NCI-H1092 treated with DMSO at 0.1 percent for 48 hours (cell line): ENCODE data around the gene TNP1.

ENCODE experiments used
- DNase-seq: peaks from one replicate; lab custom pipeline; 2025; lab: John Stamatoyannopoulos, UW

TNP1 gene

GRCh38 chr2:216873573-216873972, 13.7 kb upstream of the TNP1 start:
- no peak for DNase-seq

GRCh38 chr2:216872624-216873023, 12.8 kb upstream of the TNP1 start:
- no peak for DNase-seq

GRCh38 chr2:216872040-216872439, 12.2 kb upstream of the TNP1 start:
- no peak for DNase-seq

- DNase-seq = no peak
These were observed 11.6 kb upstream of the TNP1 start for GRCh38 chr2:216871333-216871934.

- DNase-seq = no peak
These were observed 10.9 kb upstream of the TNP1 start for GRCh38 chr2:216870508-216871332.

GRCh38 chr2:216866515-216867095, 6.7 kb upstream of the TNP1 start:
- DNase-seq = no peak

- DNase-seq = no peak
These were observed 5.8 kb upstream of the TNP1 start for GRCh38 chr2:216865658-216866057.

- no peak for DNase-seq
These were observed 4.1 kb upstream of the TNP1 start for GRCh38 chr2:216863946-216864345.

- peak; percentile 60 for DNase-seq
These were observed 2.9 kb upstream of the TNP1 start for GRCh38 chr2:216862628-216863398.

- peak; percentile 49 for DNase-seq
These were observed 718 bp upstream of the TNP1 start for GRCh38 chr2:216860426-216861137.

- DNase-seq = no peak
These were observed 1.6 kb downstream of the TNP1 start for GRCh38 chr2:216858312-216858711.

- no peak for DNase-seq
These were observed 2.7 kb downstream of the TNP1 start for GRCh38 chr2:216857131-216857550.

- DNase-seq = no peak
These were observed 3.3 kb downstream of the TNP1 start for GRCh38 chr2:216856406-216857065.

GRCh38 chr2:216855605-216856004, 4.3 kb downstream of the TNP1 start:
- DNase-seq = no peak

- DNase-seq = no peak
These were observed 4.8 kb downstream of the TNP1 start for GRCh38 chr2:216855079-216855478.

- DNase-seq = no peak
These were observed 8.3 kb downstream of the TNP1 start for GRCh38 chr2:216851486-216852090.

- DNase-seq = no peak
These were observed 9.1 kb downstream of the TNP1 start for GRCh38 chr2:216850665-216851322.

- DNase-seq = peak; percentile 65
These were observed 9.9 kb downstream of the TNP1 start for GRCh38 chr2:216849987-216850386.

GRCh38 chr2:216845426-216845825, 14.4 kb downstream of the TNP1 start:
- DNase-seq = no peak

- DNase-seq = no peak
These were observed 17.2 kb downstream of the TNP1 start for GRCh38 chr2:216842636-216843035.
